NT2/D1 (cell line): ENCODE results near the gene STRN.
A peak's percentile ranks its signal among the peaks of the same experiment; 100 is the strongest.
"Not testable (repeated sequence)": the region's sequence is repeated elsewhere in the genome, so short reads cannot be mapped to it uniquely, and the experiment has no call there.

Experiments
- DNase-seq: peaks from one replicate; pipeline ENCODE4 v3.0.0-alpha.2; 2011; ENCODE audit warnings: low read depth, low spot score
- H3K27me3 ChIP-seq: 2 replicates; pipeline ENCODE4 v1.6.0; 2011; ENCODE audit warnings: mild to moderate bottlenecking; ENCODE audit not compliant: insufficient read length, insufficient read depth
- H3K36me3 ChIP-seq: 2 replicates; pipeline ENCODE4 v1.6.1; 2011; ENCODE audit warnings: mild to moderate bottlenecking, low read length, mixed read lengths; ENCODE audit not compliant: insufficient read depth, insufficient read length
- H3K4me1 ChIP-seq: 2 replicates; pipeline ENCODE4 v1.5.1; 2011; ENCODE audit not compliant: insufficient read depth, insufficient read length
- H3K4me3 ChIP-seq: 2 replicates; pipeline ENCODE4 v1.5.1; 2011; ENCODE audit warnings: low read depth; ENCODE audit not compliant: insufficient read length
- H3K9ac ChIP-seq: 2 replicates; pipeline ENCODE4 v1.6.0; 2011; ENCODE audit warnings: low read depth; ENCODE audit not compliant: insufficient read length
- H3K9me3 ChIP-seq: 2 replicates; pipeline ENCODE4 v1.5.1; 2011; ENCODE audit warnings: mild to moderate bottlenecking, low read length; ENCODE audit not compliant: insufficient read depth
- SUZ12 ChIP-seq: IDR thresholded peaks from 2 replicates; pipeline ENCODE4 v1.6.1; 2011; ENCODE audit not compliant: insufficient read length, insufficient read depth; ENCODE audit errors: extremely low read depth
- YY1 ChIP-seq: IDR thresholded peaks from 2 replicates; pipeline ENCODE4 v1.6.1; 2011; ENCODE audit not compliant: insufficient read length, insufficient read depth
- ZNF274 ChIP-seq: IDR thresholded peaks from 2 replicates; pipeline ENCODE4 v1.6.1; 2011; ENCODE audit warnings: mild to moderate bottlenecking, low read depth, low read length

STRN gene

GRCh38 chr2:36966370-36967235 lies at the start of gene STRN:
STRN (minus strand) TSS chr2:36966536; CDS start chr2:36966463, 73 bp downstream.
- H3K9me3 ChIP-seq: no peaks in the 10 kb centered on the region
- H3K36me3 ChIP-seq: no peaks in the 10 kb centered on the region
- no peaks in the 10 kb centered on the region for H3K27me3 ChIP-seq
- peak within 1 kb of the TSS; percentile 71 for H3K4me3 ChIP-seq
- TF ChIP-seq YY1: no peak
- no peak for TF ChIP-seq SUZ12
- TF ChIP-seq ZNF274: no peak
- H3K4me1 ChIP-seq: no peaks in the 10 kb centered on the region
- peak; percentile 94 for DNase-seq
- peak within 1 kb of the TSS; percentile 83 for H3K9ac ChIP-seq

DNA sequence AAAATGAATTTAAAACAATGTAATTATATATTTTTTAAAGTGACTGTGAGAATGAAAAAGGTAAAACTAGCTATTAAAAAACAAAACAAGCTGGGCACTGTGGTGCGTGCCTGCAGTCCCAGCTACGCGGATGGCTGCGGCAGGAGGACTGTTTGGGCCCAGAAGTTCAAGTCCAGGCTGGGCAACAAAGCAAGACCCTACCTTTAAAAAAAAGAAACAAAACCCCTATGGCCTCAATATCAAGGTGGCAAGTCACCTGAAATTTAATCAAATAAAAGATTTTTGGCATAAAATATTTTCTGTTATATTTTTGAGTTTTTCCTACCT lies 46.9 kb upstream of the STRN start:
- DNase-seq: no peak
- Histone ChIP-seq H3K4me1 (no peaks in the 10 kb centered on the region), H3K4me3 (no peak overlapping the region), H3K27me3 (no peaks in the 10 kb centered on the region), H3K36me3 (peaks cover 10% of the 10 kb centered on the region), H3K9ac (no peak overlapping the region), H3K9me3 (no peaks in the 10 kb centered on the region)
- TF ChIP-seq SUZ12 (no peak), YY1 (no peak), ZNF274 (no peak)

DNA sequence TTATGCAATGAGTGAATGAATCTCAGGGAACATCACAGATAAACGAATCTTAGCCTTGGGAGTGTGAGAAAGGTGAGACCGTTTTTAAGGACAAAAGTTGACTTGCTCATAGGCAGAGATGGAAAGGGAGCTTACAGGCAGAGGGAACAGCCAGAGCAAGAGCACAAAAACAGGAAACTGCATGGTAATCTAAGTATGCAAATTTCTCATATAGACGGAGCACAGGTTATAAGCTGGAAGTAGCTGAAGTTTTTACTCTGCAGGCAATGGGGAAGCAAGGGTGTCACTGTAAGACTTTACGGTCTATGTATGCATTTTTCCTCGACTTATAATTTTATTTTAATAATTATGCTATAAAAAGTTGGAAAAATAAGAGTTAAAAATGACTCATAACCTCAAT lies 44.8 kb upstream of the STRN start:
- Histone ChIP-seq H3K9me3 (no peaks in the 10 kb centered on the region), H3K4me3 (no peak overlapping the region), H3K4me1 (no peaks in the 10 kb centered on the region), H3K9ac (no peak overlapping the region), H3K36me3 (peaks cover 15% of the 10 kb centered on the region), H3K27me3 (no peaks in the 10 kb centered on the region)
- DNase-seq: no peak
- TF ChIP-seq SUZ12 (no peak), ZNF274 (no peak), YY1 (no peak)

- Histone ChIP-seq H3K27me3 (no peaks in the 10 kb centered on the region), H3K9me3 (no peaks in the 10 kb centered on the region), H3K36me3 (peaks cover 5% of the 10 kb centered on the region), H3K4me1 (no peaks in the 10 kb centered on the region), H3K4me3 (no peak overlapping the region), H3K9ac (no peak overlapping the region)
- no peak for TF ChIP-seq SUZ12
- no peak for TF ChIP-seq ZNF274
- no peak for TF ChIP-seq YY1
- no peak for DNase-seq
These were observed 39.0 kb upstream of the STRN start for GRCh38 chr2:37005118-37005868.

- H3K4me1 ChIP-seq: no peaks in the 10 kb centered on the region
- H3K9ac ChIP-seq: no peak overlapping the region
- TF ChIP-seq SUZ12 (no peak), ZNF274 (no peak), YY1 (no peak)
- no peaks in the 10 kb centered on the region for H3K27me3 ChIP-seq
- H3K9me3 ChIP-seq: no peaks in the 10 kb centered on the region
- H3K36me3 ChIP-seq: peaks cover 10% of the 10 kb centered on the region
- no peak for DNase-seq
- no peak overlapping the region for H3K4me3 ChIP-seq
These were observed 34.7 kb upstream of the STRN start for GRCh38 chr2:37000988-37001556.

DNA sequence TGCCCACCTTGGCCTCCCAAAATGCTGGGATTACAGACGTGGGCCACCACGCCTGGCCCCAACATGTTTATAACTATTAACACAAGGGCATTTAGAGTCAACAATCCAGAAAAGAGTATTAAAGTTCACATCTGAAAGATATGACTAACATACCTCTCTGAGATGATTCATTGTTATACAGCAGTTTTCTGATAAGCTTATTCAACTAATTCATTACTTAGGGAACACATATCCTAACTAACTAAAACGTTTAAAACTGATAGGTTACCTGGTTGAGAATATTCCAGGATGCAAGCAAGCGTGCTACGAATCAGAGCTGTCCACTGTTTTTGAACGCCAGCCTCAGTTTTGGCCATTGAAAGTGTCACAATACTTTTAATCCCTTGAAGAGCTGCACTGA lies 34.0 kb upstream of the STRN start:
- Histone ChIP-seq H3K9me3 (no peaks in the 10 kb centered on the region), H3K4me1 (no peaks in the 10 kb centered on the region), H3K36me3 (peaks cover 10% of the 10 kb centered on the region), H3K4me3 (no peak overlapping the region), H3K27me3 (no peaks in the 10 kb centered on the region), H3K9ac (no peak overlapping the region)
- DNase-seq: no peak
- TF ChIP-seq YY1: no peak
- TF ChIP-seq ZNF274: no peak

GRCh38 chr2:36999416-36999815 lies 33.1 kb upstream of the STRN start:
- not testable (repeated sequence) for H3K4me1 ChIP-seq, DNase-seq

More at GRCh38 chr2:36999416-36999815, 33.1 kb upstream of the STRN start:
- H3K4me3 ChIP-seq, H3K9me3 ChIP-seq, H3K9ac ChIP-seq, H3K27me3 ChIP-seq: not testable (repeated sequence)
- H3K36me3 ChIP-seq: peaks cover 10% of the 10 kb centered on the region
